HG03159 (cell line): Measurements from ENCODE around the gene OTUB1.

ENCODE experiments used
- ATAC-seq: cut with Tn5 transposase; IDR thresholded peaks from one replicate; pipeline ENCODE4 v1.9.1; 2021; ENCODE audit warnings: mild to moderate bottlenecking, moderate library complexity; ENCODE audit not compliant: unreplicated experiment

OTUB1 gene

DNA sequence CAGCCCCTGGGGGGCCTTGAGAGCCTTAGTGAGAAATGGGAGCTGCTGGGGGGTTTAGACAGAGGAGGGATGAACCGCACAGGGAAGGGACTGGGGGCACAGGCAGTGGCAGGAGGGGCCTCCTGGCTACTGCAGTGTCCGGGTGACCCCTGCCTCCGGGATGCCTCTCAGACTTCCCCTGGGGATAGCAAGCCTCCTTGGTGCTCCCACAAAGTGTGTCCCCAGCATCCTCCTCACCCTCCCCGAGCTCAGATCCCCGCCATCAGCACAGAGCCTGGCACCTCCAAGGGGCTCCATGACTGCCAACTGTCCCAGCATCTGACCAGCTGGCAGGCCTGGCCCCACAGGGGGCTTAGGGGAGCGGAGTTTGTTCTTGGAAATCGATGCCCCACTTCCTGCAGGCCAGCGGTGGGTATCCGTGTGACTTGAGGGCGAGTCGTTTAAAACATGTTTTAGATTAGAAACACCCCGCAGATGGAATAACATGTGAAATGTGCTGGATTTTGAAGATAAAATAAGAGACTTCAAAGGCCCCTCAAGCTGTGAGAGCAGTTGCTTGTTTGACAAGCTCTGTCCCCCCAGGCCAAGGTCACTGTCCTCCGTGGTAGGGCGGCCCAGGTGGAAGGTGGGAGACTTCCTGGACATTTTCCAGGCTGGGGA lies 36.0 kb downstream of the OTUB1 start:
- ATAC-seq = no peak

- ATAC-seq = no peak
These were observed 37.8 kb downstream of the OTUB1 start for GRCh38 chr11:64023712-64024710.

GRCh38 chr11:64025205-64025604 lies 39.0 kb downstream of the OTUB1 start:
- no peak for ATAC-seq

DNA sequence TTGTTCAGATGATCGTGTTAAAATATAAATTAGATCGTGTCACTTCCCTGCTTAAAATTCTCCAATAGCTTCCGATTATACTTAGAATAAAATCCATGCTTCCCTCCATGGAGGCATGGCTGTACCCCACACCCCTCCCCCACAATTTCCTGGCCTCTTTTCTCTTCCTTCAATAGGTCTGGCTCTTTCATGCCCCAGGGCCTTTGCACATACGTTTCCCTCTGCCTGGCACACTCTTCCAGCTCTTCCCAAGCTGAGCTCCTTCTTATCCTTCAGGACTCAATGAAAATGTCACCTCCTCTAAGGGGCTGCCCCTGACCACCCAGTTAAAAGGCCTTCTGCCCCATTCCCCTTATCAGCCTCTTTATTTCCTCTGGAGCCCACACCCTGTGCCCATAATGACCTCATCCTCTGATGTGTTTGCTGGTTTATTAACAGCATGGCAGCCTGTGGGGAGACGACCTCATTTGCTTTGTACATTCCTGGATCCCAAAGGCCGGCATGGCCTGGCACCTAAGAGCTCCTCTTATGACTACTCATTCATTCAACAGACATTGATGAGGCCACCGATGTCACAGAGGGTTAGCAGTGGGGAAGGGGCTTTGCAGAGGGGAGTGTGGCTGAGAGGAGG lies 40.5 kb downstream of the OTUB1 start:
- no peak for ATAC-seq

DNA sequence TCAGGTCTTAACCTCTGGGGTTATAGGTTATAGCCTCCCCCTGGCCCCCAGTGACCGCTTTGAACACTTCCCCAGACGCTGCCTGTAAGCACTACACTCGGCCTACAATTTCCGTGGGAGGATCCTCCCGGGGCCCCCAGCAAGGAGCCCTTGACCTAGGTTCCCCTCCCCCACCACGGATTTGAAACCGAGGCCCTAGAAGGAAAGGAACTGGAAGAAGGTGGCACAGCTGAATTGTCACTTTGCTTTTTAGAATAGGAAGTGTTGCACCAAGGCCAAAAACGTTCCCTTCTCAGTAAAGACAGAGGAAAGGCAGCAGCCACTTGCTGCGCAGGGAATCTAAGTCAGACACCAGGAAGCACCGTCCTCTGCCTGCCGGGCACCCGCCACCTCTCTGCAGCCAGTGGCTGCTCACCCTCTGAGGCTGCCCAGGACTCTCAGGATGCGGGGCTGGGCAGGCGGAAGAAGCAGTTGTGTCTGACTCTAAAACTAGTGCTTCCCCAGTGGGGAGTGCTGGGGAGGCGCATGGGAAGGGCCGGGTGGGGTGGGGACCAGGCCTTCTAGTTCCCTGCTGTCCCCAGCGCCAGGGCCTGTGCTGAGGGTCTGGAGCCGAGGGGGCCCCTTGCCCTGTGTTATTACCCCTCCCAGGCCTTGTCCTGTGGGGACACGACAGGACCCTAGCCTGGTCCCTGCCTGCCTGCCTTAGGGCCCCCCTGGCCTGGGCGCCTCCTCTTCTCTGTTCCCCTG lies 41.6 kb downstream of the OTUB1 start:
- no peak for ATAC-seq

DNA sequence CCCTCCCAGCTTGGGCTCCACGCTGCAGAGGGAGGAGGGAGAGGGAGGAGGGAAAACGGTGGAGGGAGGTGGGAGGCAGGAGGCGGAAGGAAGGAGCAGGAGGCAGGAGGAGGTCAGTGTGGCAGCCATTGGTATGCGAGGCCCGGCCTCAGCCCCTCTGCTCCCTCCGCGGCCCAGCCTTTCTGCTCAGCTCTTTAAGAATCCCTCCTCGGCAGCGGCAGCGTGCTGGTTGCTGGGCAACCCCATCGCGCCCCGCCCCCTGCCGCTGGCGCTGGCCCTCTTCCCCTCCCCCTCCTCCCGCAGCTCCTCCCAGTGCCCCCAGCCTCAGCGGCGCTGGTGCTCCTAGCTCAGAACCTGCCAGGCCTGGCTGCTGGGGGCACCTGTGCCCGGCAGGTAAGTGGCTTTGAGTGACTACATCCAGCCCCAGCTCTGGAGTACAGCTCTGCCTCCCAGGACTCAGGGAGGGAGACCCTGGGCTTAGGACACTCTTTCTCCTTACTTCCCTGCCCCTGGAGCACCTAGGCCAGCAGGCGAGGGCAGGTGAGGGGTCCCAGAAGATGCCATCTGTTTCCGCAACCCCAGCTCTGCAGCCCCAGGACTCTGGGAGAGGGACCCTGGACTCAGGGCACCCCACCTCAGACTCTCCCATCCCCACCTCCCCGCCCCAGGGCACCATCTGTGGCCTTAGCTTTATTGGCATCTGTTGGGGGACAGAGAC lies 42.3 kb downstream of the OTUB1 start:
- ATAC-seq = no peak

DNA sequence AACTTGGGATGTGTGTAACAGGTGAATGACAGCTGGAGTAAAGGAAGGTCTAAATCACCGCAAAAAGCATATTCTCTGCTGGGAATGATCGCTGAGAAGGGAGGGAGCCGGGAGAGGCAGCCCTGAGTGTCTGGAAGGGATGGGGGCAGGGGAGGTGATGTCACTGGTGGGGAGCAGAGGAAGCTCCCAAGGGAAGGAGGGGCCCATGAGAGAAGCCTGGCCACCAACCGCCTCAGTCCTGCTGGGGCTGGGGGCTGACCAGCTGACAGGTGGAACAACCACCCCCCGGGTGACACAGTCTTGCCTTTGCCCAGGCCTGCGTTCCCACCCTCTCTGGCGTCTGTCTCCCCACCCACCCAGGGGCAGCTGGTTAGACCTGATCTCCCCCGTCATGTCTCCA lies 43.5 kb downstream of the OTUB1 start:
- ATAC-seq = no peak

DNA sequence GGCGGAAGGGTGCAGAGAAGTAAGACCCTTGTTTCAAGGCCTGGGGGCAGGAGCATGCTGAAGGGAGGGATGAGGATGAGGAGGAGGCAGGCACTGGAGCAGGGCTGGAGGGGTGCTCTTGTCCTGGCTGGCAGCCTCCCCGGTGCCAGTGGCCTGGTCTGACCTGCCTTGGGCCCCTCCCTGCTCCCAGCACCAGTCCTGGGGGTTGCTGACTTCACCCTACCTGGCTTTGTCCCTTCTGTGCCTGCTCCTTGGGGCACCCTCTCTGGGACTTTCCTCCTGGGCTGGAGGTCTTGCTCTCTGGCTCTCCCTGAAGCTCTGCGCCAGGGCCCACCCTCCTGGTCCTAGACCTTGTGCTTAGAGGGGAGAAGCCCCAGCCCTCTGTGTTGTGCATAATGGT lies 44.8 kb downstream of the OTUB1 start:
- ATAC-seq = no peak

- ATAC-seq = no peak
These were observed 45.8 kb downstream of the OTUB1 start for GRCh38 chr11:64032050-64032449.

DNA sequence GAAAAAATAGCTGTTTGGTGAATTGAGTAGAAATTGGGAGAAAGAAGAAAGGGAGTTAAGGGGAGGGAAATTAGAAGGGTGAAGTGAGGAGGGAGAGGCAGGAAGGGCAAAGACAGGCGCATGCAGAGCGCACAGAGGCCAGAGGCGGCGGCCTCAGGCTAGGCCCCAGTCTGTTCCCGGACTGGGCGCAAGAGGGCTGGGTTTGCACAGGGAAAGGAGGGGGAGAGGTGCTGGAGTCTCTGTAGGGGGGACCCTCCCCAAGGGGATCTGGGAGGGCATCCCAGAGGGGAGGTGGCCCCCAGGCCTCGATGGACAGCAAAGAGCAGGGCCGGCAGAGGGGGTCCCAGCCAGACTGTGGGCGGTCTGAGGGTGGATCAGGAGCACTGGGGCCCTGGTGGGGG lies 48.2 kb downstream of the OTUB1 start:
- no peak for ATAC-seq

DNA sequence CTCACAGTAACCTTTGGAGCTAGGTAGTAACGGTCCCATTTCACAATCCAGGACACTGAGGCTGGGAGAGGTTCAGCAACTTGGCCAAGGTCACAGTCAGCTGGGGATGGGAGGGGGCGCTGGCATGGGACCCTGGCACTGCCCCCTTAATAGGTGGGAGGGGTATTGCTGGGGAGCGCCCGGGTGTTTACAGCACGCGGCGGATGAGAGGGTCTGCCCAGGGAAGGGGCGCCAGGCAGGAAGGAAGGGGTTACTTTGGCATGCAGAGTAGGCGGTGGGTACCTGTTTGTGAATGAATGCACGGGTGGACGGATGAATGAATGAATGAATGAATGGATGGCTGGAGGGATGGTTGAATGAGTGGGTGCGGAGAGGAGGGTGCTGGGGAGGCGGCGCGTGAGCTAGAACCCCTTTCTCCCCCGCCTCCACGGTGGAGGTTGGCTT lies 48.9 kb downstream of the OTUB1 start:
- no peak for ATAC-seq

GRCh38 chr11:64035576-64035975 lies 49.3 kb downstream of the OTUB1 start, which contains the start of gene FLRT1:
TSS of gene FLRT1 (plus strand) at chr11:64035931. CDS start at chr11:64116268, 80,337 bp downstream.
- no peak for ATAC-seq

- ATAC-seq = no peak
These were observed 50.1 kb downstream of the OTUB1 start for GRCh38 chr11:64036087-64037026.

DNA sequence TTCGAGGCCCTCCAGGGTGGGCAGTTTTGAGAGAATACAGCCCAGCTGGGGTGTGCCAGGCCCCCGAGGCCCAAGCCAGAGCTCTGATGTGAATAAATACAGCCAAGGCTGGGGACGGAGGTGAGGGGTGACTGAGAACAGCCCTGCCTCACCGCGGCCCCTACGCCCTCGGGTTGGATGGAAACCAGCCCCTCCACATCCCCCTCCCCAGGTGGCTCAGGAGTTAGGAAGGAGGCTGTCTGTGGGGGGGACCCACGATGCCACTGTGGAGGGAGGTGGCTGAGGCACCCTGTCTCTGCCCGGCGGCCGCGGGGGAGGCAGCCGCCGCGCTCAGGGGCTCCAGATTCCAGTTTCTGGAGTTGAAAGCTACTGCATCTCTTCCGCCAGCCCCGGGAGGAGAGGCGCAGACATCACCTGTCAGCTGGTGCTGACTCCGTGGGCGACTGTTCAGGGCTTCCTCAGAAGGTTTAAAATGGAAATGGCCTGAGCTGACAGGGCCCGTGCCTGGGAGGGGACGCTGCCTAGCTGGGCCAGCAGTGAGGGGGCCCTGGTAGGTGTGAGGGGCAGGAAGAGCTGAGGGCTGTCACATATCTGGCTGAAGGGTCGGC lies 50.9 kb downstream of the OTUB1 start:
- no peak for ATAC-seq

DNA sequence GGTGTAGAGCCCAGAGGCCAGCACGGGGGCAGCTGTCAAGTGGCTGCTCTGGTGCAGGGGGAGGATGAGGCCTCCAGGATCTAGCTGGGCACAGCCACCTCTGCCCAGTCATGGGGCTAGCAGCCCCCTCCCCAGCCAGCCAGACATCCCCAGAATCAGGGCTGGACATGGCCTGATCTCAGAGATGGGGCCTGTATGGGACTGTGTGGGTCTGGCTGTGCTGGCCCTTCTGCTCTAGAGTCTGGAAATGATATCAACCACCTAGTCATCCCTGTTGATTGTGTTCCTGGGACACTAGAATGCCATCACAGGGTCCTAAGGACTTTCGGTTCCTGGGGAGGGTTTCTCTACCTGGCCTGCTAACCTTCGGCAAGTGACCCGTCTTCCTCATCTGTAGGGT lies 52.3 kb downstream of the OTUB1 start:
- no peak for ATAC-seq

GRCh38 chr11:64039012-64039665 lies 52.9 kb downstream of the OTUB1 start:
- ATAC-seq = no peak

GRCh38 chr11:64040684-64041322 lies 54.6 kb downstream of the OTUB1 start:
- no peak for ATAC-seq

GRCh38 chr11:64041846-64042245 lies 55.6 kb downstream of the OTUB1 start:
- ATAC-seq = no peak
